ENCODE results near the gene PRR19.

Gene PRR19

GRCh38 chr19:42284066-42284501 lies 17.8 kb upstream of the PRR19 start:
- peak; percentile 68 for DNase-seq (ENCODE audit: low read depth)

- DNase-seq (ENCODE audit: low read depth), result no peak
These were observed 17.2 kb upstream of the PRR19 start for GRCh38 chr19:42284591-42285341.

GRCh38 chr19:42285541-42285941 lies 16.4 kb upstream of the PRR19 start:
- no peak for DNase-seq (ENCODE audit: low read depth)

GRCh38 chr19:42285988-42286348 lies 16.0 kb upstream of the PRR19 start:
- DNase-seq (ENCODE audit: low read depth), result no peak

- no peak for DNase-seq (ENCODE audit: low read depth)
These were observed 15.4 kb upstream of the PRR19 start for GRCh38 chr19:42286349-42287016.

GRCh38 chr19:42287017-42287826 lies 14.7 kb upstream of the PRR19 start:
- DNase-seq (ENCODE audit: low read depth), result no peak

GRCh38 chr19:42287827-42288107 lies 14.2 kb upstream of the PRR19 start:
- DNase-seq (ENCODE audit: low read depth), result no peak

- no peak for DNase-seq (ENCODE audit: low read depth)
These were observed 13.5 kb upstream of the PRR19 start for GRCh38 chr19:42288387-42288786.

GRCh38 chr19:42288881-42289555 lies 12.9 kb upstream of the PRR19 start:
- DNase-seq (ENCODE audit: low read depth), result no peak

- DNase-seq (ENCODE audit: low read depth), result no peak
These were observed 12.3 kb upstream of the PRR19 start for GRCh38 chr19:42289556-42290041.

- DNase-seq (ENCODE audit: low read depth), result no peak
These were observed 11.8 kb upstream of the PRR19 start for GRCh38 chr19:42290136-42290522.

GRCh38 chr19:42290523-42291434 lies 11.2 kb upstream of the PRR19 start:
- no peak for DNase-seq (ENCODE audit: low read depth)

- no peak for DNase-seq (ENCODE audit: low read depth)
These were observed 10.5 kb upstream of the PRR19 start for GRCh38 chr19:42291435-42291810.

GRCh38 chr19:42292042-42292960 lies 9.6 kb upstream of the PRR19 start:
- no peak for DNase-seq (ENCODE audit: low read depth)

GRCh38 chr19:42292963-42293362 lies 9.0 kb upstream of the PRR19 start:
- no peak for DNase-seq (ENCODE audit: low read depth)

GRCh38 chr19:42293540-42293939 lies 8.4 kb upstream of the PRR19 start:
- DNase-seq (ENCODE audit: low read depth), result no peak

- DNase-seq (ENCODE audit: low read depth), result no peak
These were observed 8.0 kb upstream of the PRR19 start for GRCh38 chr19:42293948-42294347.

- DNase-seq (ENCODE audit: low read depth), result no peak
These were observed 7.3 kb upstream of the PRR19 start for GRCh38 chr19:42294471-42295137.

- DNase-seq (ENCODE audit: low read depth), result no peak
These were observed 6.6 kb upstream of the PRR19 start for GRCh38 chr19:42295342-42295741.

All from stimulated activated CD8-positive, alpha-beta memory T cell treated with anti-CD3 and anti-CD28 coated beads, Interleukin-15, amount 100 ng/mL, for 24 hours (primary cell).